ENCODE data around the gene ID3.

ID3 gene

DNA sequence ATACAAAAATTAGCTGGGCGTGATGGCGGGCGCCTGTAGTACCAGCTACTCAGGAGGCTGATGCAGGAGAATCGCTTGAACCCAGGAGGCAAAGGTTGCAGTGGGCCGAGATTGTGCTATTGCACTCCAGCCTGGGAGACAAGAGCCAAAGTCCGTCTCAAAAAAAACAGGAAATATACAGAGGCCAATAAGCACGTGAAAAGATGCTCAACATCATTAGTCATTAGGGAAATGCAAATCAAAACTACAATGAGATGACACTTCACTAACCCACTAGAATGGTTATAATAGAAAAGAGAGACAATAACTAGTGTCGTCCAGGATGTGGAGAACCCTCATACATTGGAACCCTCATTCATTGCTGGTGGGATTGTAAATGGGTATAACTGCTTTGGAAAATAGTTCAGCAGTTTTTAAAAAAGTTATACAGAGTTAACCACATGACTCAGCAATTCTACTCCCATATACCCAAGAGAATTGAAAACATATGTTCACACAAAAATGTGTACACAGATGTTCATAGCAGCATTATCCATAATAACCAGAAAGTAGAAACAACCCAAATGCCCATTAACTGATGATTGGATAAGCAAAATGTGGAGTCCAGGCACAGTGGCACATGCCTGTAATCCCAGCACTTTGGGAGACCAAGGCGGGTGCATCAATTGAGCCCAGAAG is 21.9 kb downstream of the ID3 start:
- Histone ChIP-seq H3K36me3 (ENCODE audit: control insufficient read depth, low read depth, low read length) (no peaks in the 10 kb centered on the region), H3K9ac (ENCODE audit: low read length) (no peak overlapping the region), H3K27me3 (ENCODE audit: control insufficient read depth, insufficient read depth, low read length) (peaks cover 10% of the 10 kb centered on the region), H3K4me1 (ENCODE audit: control insufficient read depth, low read depth, low read length) (no peaks in the 10 kb centered on the region), H3K4me3 (ENCODE audit: low read length) (no peak overlapping the region), H3K27ac (ENCODE audit: low read length) (no peak overlapping the region), H3K9me3 (ENCODE audit: control insufficient read depth, low read depth, low read length) (no peaks in the 10 kb centered on the region)

DNA sequence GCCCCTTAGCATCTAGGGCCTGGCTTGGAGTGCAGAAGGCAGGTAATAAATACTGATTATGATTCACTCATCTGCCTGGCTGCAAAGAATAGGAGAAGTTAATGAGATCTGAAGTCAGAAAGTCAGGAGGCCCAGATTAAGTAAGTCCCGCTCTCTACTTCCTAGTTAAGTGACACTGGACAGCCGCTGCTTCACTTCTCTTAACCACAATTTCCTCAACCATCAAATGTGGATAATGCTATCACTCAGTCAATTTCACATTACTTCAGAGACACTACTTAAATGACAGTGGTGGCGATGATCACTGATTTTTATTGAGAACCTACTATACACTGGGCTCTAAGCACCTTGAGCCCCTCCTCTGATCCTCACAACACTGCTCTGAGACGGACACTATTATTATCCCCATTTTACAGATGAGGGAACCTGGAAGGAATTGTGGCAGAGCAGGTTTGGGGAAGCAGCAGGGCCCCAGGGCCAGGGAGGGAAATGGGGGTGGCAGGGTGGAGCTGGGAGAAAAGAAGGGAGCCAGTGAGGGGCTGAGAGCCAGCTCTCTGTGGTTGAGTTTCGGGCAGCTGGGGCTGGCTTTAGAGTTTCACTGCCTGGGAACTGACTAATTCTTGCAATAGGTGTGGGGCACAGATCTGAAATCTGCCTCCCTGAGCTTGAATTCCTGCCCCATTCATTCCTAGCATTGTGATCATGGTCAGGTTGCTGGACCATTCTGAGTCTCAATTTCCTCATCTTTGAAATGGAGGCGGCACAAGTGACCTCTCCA is 25.9 kb downstream of the ID3 start:
- no peak overlapping the region for H3K9ac ChIP-seq (ENCODE audit: low read length)
- H3K27ac ChIP-seq (ENCODE audit: low read length), result no peak overlapping the region
- no peaks in the 10 kb centered on the region for H3K9me3 ChIP-seq (ENCODE audit: control insufficient read depth, low read depth, low read length)
- no peak overlapping the region for H3K4me3 ChIP-seq (ENCODE audit: low read length)
- no peaks in the 10 kb centered on the region for H3K36me3 ChIP-seq (ENCODE audit: control insufficient read depth, low read depth, low read length)
- peaks cover 8% of the 10 kb centered on the region for H3K4me1 ChIP-seq (ENCODE audit: control insufficient read depth, low read depth, low read length)
- H3K27me3 ChIP-seq (ENCODE audit: control insufficient read depth, insufficient read depth, low read length), result peaks cover 36% of the 10 kb centered on the region

DNA sequence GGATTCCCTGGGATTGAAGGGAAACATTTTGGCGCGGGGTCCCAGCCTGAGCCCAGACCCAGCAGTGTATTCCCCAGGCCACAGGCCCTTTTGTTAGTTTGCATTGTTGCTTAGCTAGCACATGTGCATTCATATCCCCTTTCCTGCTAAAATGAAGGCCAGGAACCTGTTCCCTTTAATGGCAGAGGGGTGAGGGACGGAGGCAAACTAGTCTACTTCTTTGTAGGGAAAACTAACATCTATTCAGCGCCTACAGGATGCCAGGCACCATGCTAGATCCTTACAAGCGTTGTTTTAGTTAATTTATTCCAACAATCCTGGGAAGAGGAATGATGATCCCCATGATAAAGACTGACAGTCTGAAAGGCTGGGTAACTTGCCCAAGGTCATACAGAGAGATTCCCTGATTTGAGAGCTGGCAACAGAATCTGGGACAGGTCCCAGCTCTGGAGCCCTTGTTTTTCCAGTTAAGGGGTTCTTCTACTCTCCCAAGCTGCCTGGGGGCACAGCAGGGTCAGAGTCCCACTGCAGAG is 27.7 kb downstream of the ID3 start:
- Histone ChIP-seq H3K27me3 (ENCODE audit: control insufficient read depth, insufficient read depth, low read length) (peaks cover 36% of the 10 kb centered on the region), H3K4me3 (ENCODE audit: low read length) (peak overlapping the region; percentile 48), H3K9ac (ENCODE audit: low read length) (peak overlapping the region; percentile 58), H3K27ac (ENCODE audit: low read length) (no peak overlapping the region), H3K4me1 (ENCODE audit: control insufficient read depth, low read depth, low read length) (peaks cover 8% of the 10 kb centered on the region), H3K36me3 (ENCODE audit: control insufficient read depth, low read depth, low read length) (no peaks in the 10 kb centered on the region), H3K9me3 (ENCODE audit: control insufficient read depth, low read depth, low read length) (no peaks in the 10 kb centered on the region)

DNA sequence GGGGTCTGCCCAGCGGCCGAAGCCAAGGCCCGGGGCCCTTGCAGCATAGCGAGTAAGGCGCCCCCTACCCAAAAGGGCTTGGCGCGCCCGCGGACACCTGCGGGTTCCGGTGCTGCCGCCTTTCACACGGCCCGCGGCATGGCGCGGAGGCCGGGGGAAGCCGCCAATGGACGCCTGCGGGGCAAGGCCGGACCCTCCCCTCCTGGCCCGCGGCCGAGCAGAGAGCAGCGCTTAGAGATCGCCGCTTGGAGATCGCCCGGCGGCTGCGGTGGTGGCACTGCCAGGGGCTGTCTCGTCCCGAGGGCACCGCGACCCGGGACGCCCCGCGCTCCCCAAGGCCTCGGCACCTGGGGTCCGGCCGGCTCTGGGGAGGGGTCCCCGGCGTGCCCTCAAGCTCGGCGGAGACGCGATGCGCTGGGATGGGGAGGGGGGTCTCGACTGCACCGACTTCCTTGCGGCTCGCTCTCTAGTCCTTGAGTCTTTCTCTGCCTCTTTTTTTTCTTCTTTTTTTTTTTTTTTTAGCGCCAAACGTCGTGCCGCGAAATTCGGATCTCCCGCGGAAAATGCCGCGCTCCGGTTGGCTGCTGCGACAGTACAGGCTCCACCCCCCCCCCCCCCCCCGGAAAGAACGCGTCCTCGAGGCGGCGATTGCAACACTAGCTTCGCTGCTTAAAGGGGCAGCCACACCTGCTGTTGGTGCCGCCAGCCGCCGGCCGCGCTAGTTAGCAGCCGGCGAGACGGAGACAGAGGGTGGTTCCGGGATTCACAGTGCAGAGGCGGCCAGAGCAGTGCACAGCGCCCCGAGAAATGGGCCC is 28.3 kb downstream of the ID3 start, which contains the start of gene E2F2:
TSS of gene E2F2 (minus strand) at position 487 of the 815 bp plus-strand sequence. CDS start at position 47, 440 bp downstream.
- Histone ChIP-seq H3K4me1 (ENCODE audit: control insufficient read depth, low read depth, low read length) (peaks cover 12% of the 10 kb centered on the region), H3K36me3 (ENCODE audit: control insufficient read depth, low read depth, low read length) (no peaks in the 10 kb centered on the region), H3K27ac (ENCODE audit: low read length) (no peak within 1 kb of the TSS), H3K4me3 (ENCODE audit: low read length) (peak within 1 kb of the TSS; percentile 61), H3K9ac (ENCODE audit: low read length) (peak within 1 kb of the TSS; percentile 70), H3K9me3 (ENCODE audit: control insufficient read depth, low read depth, low read length) (no peaks in the 10 kb centered on the region), H3K27me3 (ENCODE audit: control insufficient read depth, insufficient read depth, low read length) (peaks cover 36% of the 10 kb centered on the region)

DNA sequence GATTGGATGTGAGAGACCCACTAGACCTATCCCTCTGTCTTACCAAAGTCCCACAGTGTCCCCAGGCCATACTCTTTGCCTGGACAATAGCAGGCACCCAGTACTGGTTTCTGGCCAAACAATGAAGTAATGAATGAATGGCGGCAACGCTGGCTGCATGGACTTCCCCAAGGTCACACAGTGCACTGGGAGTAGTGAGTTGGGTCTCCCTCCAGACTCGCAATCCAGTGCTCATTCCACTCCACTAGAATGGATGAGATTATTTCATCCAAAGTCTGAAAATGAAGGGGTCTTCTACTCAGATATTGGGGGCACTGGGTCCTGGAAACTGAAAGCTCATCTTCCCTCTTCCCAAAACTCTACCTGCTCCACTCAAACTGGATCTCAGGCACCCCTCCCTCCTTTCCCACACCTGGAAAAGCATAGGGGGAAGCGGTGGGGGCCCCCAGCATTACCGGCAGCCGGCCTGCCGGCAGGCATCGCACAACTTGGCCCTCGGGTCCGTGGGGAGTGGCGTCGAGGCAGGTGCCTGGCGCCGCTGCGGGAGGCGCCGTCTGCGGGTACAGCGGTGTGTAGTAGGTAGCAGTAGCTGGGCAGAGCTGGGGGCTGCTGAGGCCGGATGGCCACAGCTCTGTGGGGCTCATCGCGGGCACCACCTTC is 29.1 kb downstream of the ID3 start:
- peaks cover 20% of the 10 kb centered on the region for H3K4me1 ChIP-seq (ENCODE audit: control insufficient read depth, low read depth, low read length)
- peak overlapping the region; percentile 70 for H3K9ac ChIP-seq (ENCODE audit: low read length)
- no peaks in the 10 kb centered on the region for H3K36me3 ChIP-seq (ENCODE audit: control insufficient read depth, low read depth, low read length)
- H3K27me3 ChIP-seq (ENCODE audit: control insufficient read depth, insufficient read depth, low read length), result peaks cover 36% of the 10 kb centered on the region
- H3K4me3 ChIP-seq (ENCODE audit: low read length), result peak overlapping the region; percentile 61
- H3K9me3 ChIP-seq (ENCODE audit: control insufficient read depth, low read depth, low read length), result no peaks in the 10 kb centered on the region
- H3K27ac ChIP-seq (ENCODE audit: low read length), result no peak overlapping the region

DNA sequence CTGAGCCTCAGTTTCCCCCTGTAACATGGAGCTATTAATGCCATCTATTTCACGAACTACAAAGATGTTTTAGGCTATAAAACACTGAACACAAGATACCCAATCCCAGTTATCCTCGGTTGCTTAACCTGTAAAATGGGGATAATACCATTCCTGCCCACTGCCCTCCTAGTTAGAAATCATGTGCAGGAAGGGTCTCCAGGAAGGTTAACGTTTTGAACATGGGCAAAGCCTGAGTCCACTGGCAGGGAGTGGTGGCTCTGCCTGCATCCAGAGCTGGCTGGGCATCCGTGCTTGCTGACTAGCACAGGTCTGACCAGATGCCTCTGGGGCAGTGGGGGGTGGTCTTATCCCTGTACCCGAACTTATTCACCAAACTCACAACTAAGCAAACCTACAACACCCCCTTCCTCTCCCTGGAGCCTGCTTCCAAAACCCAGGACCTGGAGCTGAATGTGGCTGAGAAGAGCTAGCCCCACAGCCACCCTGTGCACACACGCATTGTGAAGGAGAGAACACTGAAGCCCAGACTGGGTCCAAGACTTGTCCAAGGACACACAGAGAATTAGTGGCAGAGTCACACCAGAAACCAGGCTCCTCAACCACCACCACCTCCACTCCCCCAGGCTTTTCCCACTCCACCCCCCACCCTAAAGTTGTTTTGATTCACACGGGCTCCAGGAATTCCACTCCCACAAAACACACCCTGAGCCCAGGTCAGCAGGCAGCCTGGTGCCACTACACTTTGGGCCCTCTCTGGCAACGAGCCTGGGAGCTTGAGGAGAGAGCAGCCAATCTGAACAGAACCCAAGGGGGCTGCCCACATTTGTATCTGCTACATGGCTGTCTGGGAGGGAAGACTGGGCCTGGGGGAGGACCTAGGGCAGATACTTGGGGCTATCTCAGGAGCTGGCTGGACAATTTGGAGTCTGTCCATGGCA is 29.9 kb downstream of the ID3 start:
- Histone ChIP-seq H3K27me3 (ENCODE audit: control insufficient read depth, insufficient read depth, low read length) (peaks cover 36% of the 10 kb centered on the region), H3K36me3 (ENCODE audit: control insufficient read depth, low read depth, low read length) (no peaks in the 10 kb centered on the region), H3K4me1 (ENCODE audit: control insufficient read depth, low read depth, low read length) (peaks cover 21% of the 10 kb centered on the region), H3K9ac (ENCODE audit: low read length) (no peak overlapping the region), H3K9me3 (ENCODE audit: control insufficient read depth, low read depth, low read length) (no peaks in the 10 kb centered on the region), H3K27ac (ENCODE audit: low read length) (no peak overlapping the region), H3K4me3 (ENCODE audit: low read length) (no peak overlapping the region)

DNA sequence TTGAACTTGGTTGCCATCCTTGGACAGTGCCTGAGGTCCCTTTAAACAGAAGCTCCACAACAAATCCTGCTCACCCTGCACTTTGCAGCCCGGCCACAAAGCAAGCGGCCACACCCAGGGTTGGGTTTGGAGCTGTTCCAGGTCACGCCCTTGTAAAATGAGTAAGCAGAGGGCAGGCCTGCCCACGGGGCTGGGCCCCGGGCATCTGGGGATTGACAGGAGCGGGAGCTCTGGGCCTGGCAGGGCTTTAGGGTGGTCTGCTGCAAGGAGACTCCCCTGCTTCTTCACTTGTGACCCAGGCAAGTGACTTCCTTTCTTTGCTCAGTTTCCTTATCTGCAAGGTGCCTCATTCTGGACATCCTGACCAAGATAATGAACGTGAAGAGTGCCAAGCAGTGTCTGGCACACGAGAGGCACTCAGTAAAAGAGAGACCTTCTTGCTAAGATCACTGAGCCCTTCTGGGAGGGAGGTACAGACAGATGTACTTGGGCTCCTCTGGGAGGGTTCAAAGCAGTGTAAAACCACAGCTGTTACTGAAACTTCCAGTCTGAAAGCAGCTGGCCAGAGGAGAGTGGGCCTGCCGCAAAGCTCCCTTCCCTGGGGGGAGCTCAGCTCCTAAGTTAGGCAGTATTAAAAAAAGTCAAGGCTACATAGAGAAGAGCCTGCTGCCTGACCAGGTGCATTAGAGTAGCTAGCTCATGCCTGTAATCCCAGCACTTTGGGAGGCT is 30.9 kb downstream of the ID3 start:
- Histone ChIP-seq H3K4me1 (ENCODE audit: control insufficient read depth, low read depth, low read length) (peaks cover 21% of the 10 kb centered on the region), H3K27me3 (ENCODE audit: control insufficient read depth, insufficient read depth, low read length) (peaks cover 36% of the 10 kb centered on the region), H3K9ac (ENCODE audit: low read length) (no peak overlapping the region), H3K4me3 (ENCODE audit: low read length) (no peak overlapping the region), H3K36me3 (ENCODE audit: control insufficient read depth, low read depth, low read length) (no peaks in the 10 kb centered on the region), H3K27ac (ENCODE audit: low read length) (no peak overlapping the region), H3K9me3 (ENCODE audit: control insufficient read depth, low read depth, low read length) (no peaks in the 10 kb centered on the region)

DNA sequence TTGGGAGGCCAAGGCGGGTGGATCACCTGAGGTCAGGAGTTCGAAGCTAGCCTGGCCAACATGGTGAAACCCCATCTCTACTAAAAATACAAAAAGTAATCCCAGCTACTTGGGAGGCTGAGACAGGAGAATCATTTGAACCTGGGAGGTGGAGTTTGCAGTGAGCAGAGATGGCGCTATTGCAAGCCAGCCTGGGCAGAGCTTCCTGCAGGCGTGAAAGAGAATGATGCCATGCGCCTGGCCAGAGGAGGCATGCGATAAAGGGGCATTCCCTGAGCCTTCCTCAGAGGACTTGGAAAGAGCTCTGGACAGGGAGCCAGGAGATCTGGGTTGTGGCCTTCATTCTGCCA is 31.4 kb downstream of the ID3 start:
- Histone ChIP-seq H3K4me1 (ENCODE audit: control insufficient read depth, low read depth, low read length) (peaks cover 21% of the 10 kb centered on the region), H3K36me3 (ENCODE audit: control insufficient read depth, low read depth, low read length) (no peaks in the 10 kb centered on the region), H3K4me3 (ENCODE audit: low read length) (no peak overlapping the region), H3K27ac (ENCODE audit: low read length) (no peak overlapping the region), H3K9me3 (ENCODE audit: control insufficient read depth, low read depth, low read length) (no peaks in the 10 kb centered on the region), H3K27me3 (ENCODE audit: control insufficient read depth, insufficient read depth, low read length) (peaks cover 30% of the 10 kb centered on the region), H3K9ac (ENCODE audit: low read length) (no peak overlapping the region)

DNA sequence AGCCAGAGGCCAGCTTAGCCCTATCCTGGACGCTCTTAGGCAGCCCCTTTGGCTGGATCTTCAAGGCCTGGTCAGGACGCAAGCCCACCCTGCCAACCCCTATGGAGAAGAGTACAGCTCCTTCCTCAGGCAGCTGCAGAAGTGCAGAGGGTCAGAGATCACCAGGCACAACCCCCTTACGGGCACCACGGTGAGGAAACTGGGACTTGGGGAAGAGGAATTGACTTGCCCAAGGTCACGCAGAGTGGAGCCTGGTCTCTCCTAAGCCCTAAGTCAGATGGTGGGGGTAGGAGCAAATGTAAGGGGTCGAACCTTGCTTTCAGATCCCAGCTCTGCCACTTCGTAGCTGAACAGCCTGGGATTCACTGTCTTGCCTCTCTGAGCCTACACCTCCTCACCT is 31.9 kb downstream of the ID3 start:
- Histone ChIP-seq H3K36me3 (ENCODE audit: control insufficient read depth, low read depth, low read length) (no peaks in the 10 kb centered on the region), H3K4me1 (ENCODE audit: control insufficient read depth, low read depth, low read length) (peaks cover 21% of the 10 kb centered on the region), H3K9me3 (ENCODE audit: control insufficient read depth, low read depth, low read length) (no peaks in the 10 kb centered on the region), H3K4me3 (ENCODE audit: low read length) (no peak overlapping the region), H3K27me3 (ENCODE audit: control insufficient read depth, insufficient read depth, low read length) (peaks cover 25% of the 10 kb centered on the region), H3K27ac (ENCODE audit: low read length) (no peak overlapping the region), H3K9ac (ENCODE audit: low read length) (no peak overlapping the region)
